Fibroblast of peridontal ligament (primary cell): ENCODE data around the gene PHIP.
"Not testable (repeated sequence)": the region's sequence is repeated elsewhere in the genome, so short reads cannot be mapped to it uniquely, and the experiment has no call there.

ENCODE experiments used
- DNase-seq: peaks from one replicate; pipeline ENCODE4 v3.0.0-alpha.2; 2010; ENCODE audit errors: extremely low read depth

Gene PHIP

GRCh38 chr6:78935553-78935952 is 142.5 kb downstream of the PHIP start:
- DNase-seq = no peak

GRCh38 chr6:78925317-78925716 is 152.7 kb downstream of the PHIP start:
- DNase-seq = no peak

- not testable (repeated sequence) for DNase-seq
These were observed 156.9 kb downstream of the PHIP start for GRCh38 chr6:78921168-78921567.

- DNase-seq = no peak
These were observed 160.3 kb downstream of the PHIP start for GRCh38 chr6:78917788-78918187.

GRCh38 chr6:78916411-78916810 is 161.6 kb downstream of the PHIP start:
- DNase-seq = no peak

- DNase-seq = peak; percentile 28
These were observed 166.7 kb downstream of the PHIP start for GRCh38 chr6:78911218-78911940.

- no peak for DNase-seq
These were observed 167.4 kb downstream of the PHIP start for GRCh38 chr6:78910591-78911171.

GRCh38 chr6:78910010-78910409 is 168.0 kb downstream of the PHIP start:
- DNase-seq = no peak

- peak; percentile 90 for DNase-seq
These were observed 168.7 kb downstream of the PHIP start for GRCh38 chr6:78909391-78909790.

GRCh38 chr6:78908621-78909020 is 169.4 kb downstream of the PHIP start:
- no peak for DNase-seq

GRCh38 chr6:78896227-78896626 is 181.8 kb downstream of the PHIP start:
- DNase-seq = no peak

- not testable (repeated sequence) for DNase-seq
These were observed 188.2 kb downstream of the PHIP start for GRCh38 chr6:78889901-78890300.
